Measurements from ENCODE around the gene ARL16. TPM values are rescaled to one million over a fixed set of nuclear protein-coding genes. Genes with fewer than 3 reads are reported as not detected.
"Not testable (repeated sequence)": the region's sequence is repeated elsewhere in the genome, so short reads cannot be mapped to it uniquely, and the experiment has no call there.

The ARL16 gene
- polyA plus RNA-seq, 1 donor: 24.4 TPM

GRCh38 chr17:81695211-81695610 is 11.6 kb upstream of the ARL16 start:
- DNase-seq: no peak

GRCh38 chr17:81694810-81695209 is 11.2 kb upstream of the ARL16 start:
- DNase-seq: no peak

- DNase-seq: no peak
Measured at GRCh38 chr17:81693509-81694210, 10.1 kb upstream of the ARL16 start.

- no peak for DNase-seq
Measured at GRCh38 chr17:81691608-81692007, 8.0 kb upstream of the ARL16 start.

- no peak for DNase-seq
Measured at GRCh38 chr17:81691196-81691595, 7.6 kb upstream of the ARL16 start.

GRCh38 chr17:81690549-81690948 is 7.0 kb upstream of the ARL16 start:
- no peak for DNase-seq

- no peak for DNase-seq
Measured at GRCh38 chr17:81690066-81690465, 6.5 kb upstream of the ARL16 start.

- DNase-seq: no peak
Measured at GRCh38 chr17:81688616-81689015, 5.0 kb upstream of the ARL16 start.

GRCh38 chr17:81687770-81688541 is 4.4 kb upstream of the ARL16 start:
- DNase-seq: no peak

- DNase-seq: no peak
Measured at GRCh38 chr17:81686614-81687013, 3.0 kb upstream of the ARL16 start.

- no peak for DNase-seq
Measured at GRCh38 chr17:81685108-81685507, 1.5 kb upstream of the ARL16 start.

GRCh38 chr17:81684442-81684911 is 880 bp upstream of the ARL16 start:
- no peak for DNase-seq

- no peak for DNase-seq
Measured at GRCh38 chr17:81683208-81683583, 401 bp downstream of the ARL16 start.

GRCh38 chr17:81682565-81683207 is 911 bp downstream of the ARL16 start:
- no peak for DNase-seq

GRCh38 chr17:81681672-81682071 is 1.9 kb downstream of the ARL16 start:
- no peak for DNase-seq

GRCh38 chr17:81680150-81680549 is 3.4 kb downstream of the ARL16 start:
- DNase-seq: no peak

- DNase-seq: no peak
Measured at GRCh38 chr17:81676906-81677305, 6.7 kb downstream of the ARL16 start.

- DNase-seq: not testable (repeated sequence)
Measured at GRCh38 chr17:81675515-81676221, 7.9 kb downstream of the ARL16 start.

- DNase-seq: no peak
Measured at GRCh38 chr17:81673561-81674258, 9.9 kb downstream of the ARL16 start.

GRCh38 chr17:81672954-81673353 is 10.6 kb downstream of the ARL16 start:
- no peak for DNase-seq

GRCh38 chr17:81672504-81672903 is 11.1 kb downstream of the ARL16 start:
- no peak for DNase-seq

- DNase-seq: no peak
Measured at GRCh38 chr17:81667754-81668153, 15.8 kb downstream of the ARL16 start.

All from hindlimb muscle (tissue), 1 donor.